Measurements from ENCODE around the gene SNX24. TPM values are rescaled to one million over a fixed set of nuclear protein-coding genes. Genes with fewer than 3 reads are reported as not detected.

The SNX24 gene
- total and polyA plus RNA-seq, 4 donors = 6.3 to 10.1 (median 9.1) TPM

DNA sequence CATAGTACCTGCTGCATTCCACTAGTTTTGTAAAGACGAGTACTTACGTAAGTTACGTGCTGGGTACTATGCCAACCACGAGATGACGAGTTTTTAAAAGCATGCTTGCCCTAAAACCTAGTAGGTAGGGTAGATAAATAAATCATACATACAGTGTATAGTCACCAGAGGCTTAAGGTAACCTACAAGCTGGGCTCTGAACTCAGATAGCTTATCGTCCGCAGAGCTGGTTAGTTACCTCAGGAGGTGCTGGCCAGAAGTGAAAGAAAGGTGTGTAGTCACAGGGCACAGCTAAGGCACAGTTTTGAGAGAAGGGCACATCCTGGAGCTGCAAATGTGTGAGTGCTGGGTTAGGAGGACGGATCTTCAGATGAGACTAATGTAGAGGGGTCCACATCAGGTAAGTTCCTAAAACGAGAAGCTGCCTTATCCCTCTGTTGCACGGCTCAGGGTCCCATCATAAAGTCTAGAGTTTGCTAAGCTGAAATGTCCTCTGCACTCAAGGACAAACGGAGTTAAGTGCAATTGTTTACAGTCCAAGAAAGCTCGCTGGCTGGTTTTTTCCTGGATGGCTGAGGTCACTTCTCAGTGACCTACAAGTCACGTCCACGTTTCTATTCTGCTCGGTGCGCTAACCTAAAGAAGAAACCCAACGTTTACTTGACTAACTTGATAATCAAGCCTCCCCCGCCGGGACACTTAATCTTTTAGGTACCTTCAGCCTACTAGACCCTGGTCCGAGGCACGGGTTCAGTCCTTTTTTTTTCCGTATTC lies 1.1 kb upstream of the SNX24 start:
- TF ChIP-seq, protein P1, sequence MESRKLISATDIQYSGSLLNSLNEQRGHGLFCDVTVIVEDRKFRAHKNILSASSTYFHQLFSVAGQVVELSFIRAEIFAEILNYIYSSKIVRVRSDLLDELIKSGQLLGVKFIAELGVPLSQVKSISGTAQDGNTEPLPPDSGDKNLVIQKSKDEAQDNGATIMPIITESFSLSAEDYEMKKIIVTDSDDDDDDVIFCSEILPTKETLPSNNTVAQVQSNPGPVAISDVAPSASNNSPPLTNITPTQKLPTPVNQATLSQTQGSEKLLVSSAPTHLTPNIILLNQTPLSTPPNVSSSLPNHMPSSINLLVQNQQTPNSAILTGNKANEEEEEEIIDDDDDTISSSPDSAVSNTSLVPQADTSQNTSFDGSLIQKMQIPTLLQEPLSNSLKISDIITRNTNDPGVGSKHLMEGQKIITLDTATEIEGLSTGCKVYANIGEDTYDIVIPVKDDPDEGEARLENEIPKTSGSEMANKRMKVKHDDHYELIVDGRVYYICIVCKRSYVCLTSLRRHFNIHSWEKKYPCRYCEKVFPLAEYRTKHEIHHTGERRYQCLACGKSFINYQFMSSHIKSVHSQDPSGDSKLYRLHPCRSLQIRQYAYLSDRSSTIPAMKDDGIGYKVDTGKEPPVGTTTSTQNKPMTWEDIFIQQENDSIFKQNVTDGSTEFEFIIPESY (IDR thresholded peaks at IDR 0.05) = no peak
- peak; percentile 24 to 40 for TF ChIP-seq HNF4A (conservative IDR thresholded peaks at IDR 0.05)
- 37% methylated on average over 22 of the region's 22 CpGs for WGBS
- H3K4me3 ChIP-seq (ENCODE audit: low read depth in 1 of 3, low read length in 3 of 3) = peak overlapping the region; percentile 62 to 99 (median 74)

GRCh38 chr5:122844910-122845228 lies 544 bp upstream of the SNX24 start:
- Histone ChIP-seq H3K27me3 (ENCODE audit: control insufficient read depth in 4 of 4, insufficient read depth in 4 of 4, low read length in 3 of 4) (no peaks in the 10 kb centered on the region), H3K36me3 (ENCODE audit: control insufficient read depth in 4 of 4, insufficient read depth in 3 of 4, low read depth in 1 of 4, low read length in 3 of 4) (no peaks in the 10 kb centered on the region), H3K9me3 (ENCODE audit: control insufficient read depth in 4 of 4, low read length in 3 of 4) (no peaks in the 10 kb centered on the region), H3K9ac (ENCODE audit: low read depth in 1 of 2, low read length in 2 of 2) (peak overlapping the region; percentile 79 to 83), H3K27ac (ENCODE audit: low read depth in 1 of 2, low read length in 2 of 2) (peak overlapping the region; percentile 91 to 92), H3K4me1 (ENCODE audit: control insufficient read depth in 4 of 4, insufficient read depth in 4 of 4, low read length in 3 of 4) (peaks cover 0 to 14% (median 7%) of the 10 kb centered on the region in 4 donors), H3K4me3 (ENCODE audit: low read depth in 1 of 3, low read length in 3 of 3) (peak overlapping the region; percentile 62 to 99 (median 74))
- TF ChIP-seq RXRA (IDR thresholded peaks at IDR 0.05) (peak in 1 of 2 donors; percentile 5), EGR1 (IDR thresholded peaks at IDR 0.05; ENCODE audit: low read depth in 2 of 2) (no peak), YY1 (IDR thresholded peaks at IDR 0.05) (peak; percentile 64)
- WGBS = under 1% methylated on average over 16 of the region's 16 CpGs
- DNase-seq (ENCODE audit: low spot score) = no peak

More for the DNA sequence above, 1.1 kb upstream of the SNX24 start:
- Histone ChIP-seq H3K4me1 (ENCODE audit: control insufficient read depth in 4 of 4, insufficient read depth in 4 of 4, low read length in 3 of 4) (peaks cover 0 to 14% (median 7%) of the 10 kb centered on the region in 4 donors), H3K27me3 (ENCODE audit: control insufficient read depth in 4 of 4, insufficient read depth in 4 of 4, low read length in 3 of 4) (no peaks in the 10 kb centered on the region), H3K27ac (ENCODE audit: low read depth in 1 of 2, low read length in 2 of 2) (peak overlapping the region; percentile 91 to 92), H3K9me3 (ENCODE audit: control insufficient read depth in 4 of 4, low read length in 3 of 4) (no peaks in the 10 kb centered on the region), H3K36me3 (ENCODE audit: control insufficient read depth in 4 of 4, insufficient read depth in 3 of 4, low read depth in 1 of 4, low read length in 3 of 4) (no peaks in the 10 kb centered on the region), H3K9ac (ENCODE audit: low read depth in 1 of 2, low read length in 2 of 2) (peak overlapping the region; percentile 79 to 83)
- peak; percentile 40 for DNase-seq (ENCODE audit: low spot score)

- Histone ChIP-seq H3K27ac (ENCODE audit: low read depth in 1 of 2, low read length in 2 of 2) (peak overlapping the region; percentile 91 to 92), H3K4me3 (ENCODE audit: low read depth in 1 of 3, low read length in 3 of 3) (peak overlapping the region; percentile 74 to 99 (median 83)), H3K36me3 (ENCODE audit: control insufficient read depth in 4 of 4, insufficient read depth in 3 of 4, low read depth in 1 of 4, low read length in 3 of 4) (no peaks in the 10 kb centered on the region), H3K27me3 (ENCODE audit: control insufficient read depth in 4 of 4, insufficient read depth in 4 of 4, low read length in 3 of 4) (no peaks in the 10 kb centered on the region), H3K9me3 (ENCODE audit: control insufficient read depth in 4 of 4, low read length in 3 of 4) (no peaks in the 10 kb centered on the region), H3K4me1 (ENCODE audit: control insufficient read depth in 4 of 4, insufficient read depth in 4 of 4, low read length in 3 of 4) (peaks cover 0 to 14% (median 7%) of the 10 kb centered on the region in 4 donors), H3K9ac (ENCODE audit: low read depth in 1 of 2, low read length in 2 of 2) (peak overlapping the region in 1 of 2 donors; percentile 71)
- peak; percentile 17 to 22 for TF ChIP-seq HNF4A (conservative IDR thresholded peaks at IDR 0.05)
- TF ChIP-seq RXRA (IDR thresholded peaks at IDR 0.05) = no peak
- no peak for TF ChIP-seq FOXA1 (IDR thresholded peaks at IDR 0.05)
- TF ChIP-seq, protein P2, sequence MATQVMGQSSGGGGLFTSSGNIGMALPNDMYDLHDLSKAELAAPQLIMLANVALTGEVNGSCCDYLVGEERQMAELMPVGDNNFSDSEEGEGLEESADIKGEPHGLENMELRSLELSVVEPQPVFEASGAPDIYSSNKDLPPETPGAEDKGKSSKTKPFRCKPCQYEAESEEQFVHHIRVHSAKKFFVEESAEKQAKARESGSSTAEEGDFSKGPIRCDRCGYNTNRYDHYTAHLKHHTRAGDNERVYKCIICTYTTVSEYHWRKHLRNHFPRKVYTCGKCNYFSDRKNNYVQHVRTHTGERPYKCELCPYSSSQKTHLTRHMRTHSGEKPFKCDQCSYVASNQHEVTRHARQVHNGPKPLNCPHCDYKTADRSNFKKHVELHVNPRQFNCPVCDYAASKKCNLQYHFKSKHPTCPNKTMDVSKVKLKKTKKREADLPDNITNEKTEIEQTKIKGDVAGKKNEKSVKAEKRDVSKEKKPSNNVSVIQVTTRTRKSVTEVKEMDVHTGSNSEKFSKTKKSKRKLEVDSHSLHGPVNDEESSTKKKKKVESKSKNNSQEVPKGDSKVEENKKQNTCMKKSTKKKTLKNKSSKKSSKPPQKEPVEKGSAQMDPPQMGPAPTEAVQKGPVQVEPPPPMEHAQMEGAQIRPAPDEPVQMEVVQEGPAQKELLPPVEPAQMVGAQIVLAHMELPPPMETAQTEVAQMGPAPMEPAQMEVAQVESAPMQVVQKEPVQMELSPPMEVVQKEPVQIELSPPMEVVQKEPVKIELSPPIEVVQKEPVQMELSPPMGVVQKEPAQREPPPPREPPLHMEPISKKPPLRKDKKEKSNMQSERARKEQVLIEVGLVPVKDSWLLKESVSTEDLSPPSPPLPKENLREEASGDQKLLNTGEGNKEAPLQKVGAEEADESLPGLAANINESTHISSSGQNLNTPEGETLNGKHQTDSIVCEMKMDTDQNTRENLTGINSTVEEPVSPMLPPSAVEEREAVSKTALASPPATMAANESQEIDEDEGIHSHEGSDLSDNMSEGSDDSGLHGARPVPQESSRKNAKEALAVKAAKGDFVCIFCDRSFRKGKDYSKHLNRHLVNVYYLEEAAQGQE (IDR thresholded peaks at IDR 0.05) = peak; percentile 29
- no peak for DNase-seq (ENCODE audit: low spot score)
- 3% methylated on average over 6 of the region's 6 CpGs for WGBS
Measured at GRCh38 chr5:122846051-122846550, 688 bp downstream of the SNX24 start.
